DND-41 (cell line): ENCODE results near the gene WDR72.
"Not testable (repeated sequence)": the region's sequence is repeated elsewhere in the genome, so short reads cannot be mapped to it uniquely, and the experiment has no call there.

ENCODE experiments used
- ATAC-seq: fragments of 200-7000 bp; cut with Tn5 transposase; 3 replicates; pipeline ENCODE4 v1.9.1; 2021; ENCODE audit warnings: low read depth; ENCODE audit not compliant: insufficient read depth
- DNase-seq: peaks from one replicate; pipeline ENCODE4 v3.0.0-alpha.2; 2020
- H2AFZ ChIP-seq: 2 replicates; pipeline ENCODE4 v1.6.0; 2012; ENCODE audit warnings: low read depth, low read length
- H3K27ac ChIP-seq: 2 replicates; pipeline ENCODE4 v1.5.1; 2012; ENCODE audit warnings: low read length, inconsistent platforms
- H3K27me3 ChIP-seq: fragments of 200-600 bp; sonication (generic); 2 replicates; pipeline ENCODE4 v1.6.0; 2012; ENCODE audit warnings: low read length, mild to moderate bottlenecking, inconsistent platforms; ENCODE audit not compliant: insufficient read depth, poor library complexity
- H3K36me3 ChIP-seq: 2 replicates; pipeline ENCODE4 v1.5.1; 2012; ENCODE audit warnings: low read length, inconsistent platforms; ENCODE audit not compliant: insufficient read depth
- H3K4me1 ChIP-seq: 2 replicates; pipeline ENCODE4 v1.5.1; 2012; ENCODE audit warnings: mild to moderate bottlenecking, low read length; ENCODE audit not compliant: insufficient read depth
- H3K4me2 ChIP-seq: 2 replicates; pipeline ENCODE4 v1.6.0; 2012; ENCODE audit warnings: mild to moderate bottlenecking, moderate library complexity, low read length, inconsistent platforms; ENCODE audit not compliant: insufficient read depth
- H3K4me3 ChIP-seq, 2 experiments: fragments of 200-600 bp in 1 of 2; shearing (Covaris generic) in 1 of 2; 2 replicates each; pipeline ENCODE4 v1.5.1; 2012 to 2016; ENCODE audit warnings: inconsistent platforms in 2 of 2, low read length in 2 of 2, mild to moderate bottlenecking in 2 of 2, low read depth in 1 of 2, moderate library complexity in 1 of 2
- H3K79me2 ChIP-seq: 2 replicates; pipeline ENCODE4 v1.6.0; 2012; ENCODE audit warnings: low read length, inconsistent platforms; ENCODE audit not compliant: insufficient read depth
- H3K9ac ChIP-seq: 2 replicates; pipeline ENCODE4 v1.6.0; 2012; ENCODE audit warnings: low read depth, mild to moderate bottlenecking, inconsistent platforms, low read length, moderate library complexity
- H3K9me3 ChIP-seq: 2 replicates; pipeline ENCODE4 v1.5.1; 2012; ENCODE audit warnings: low read length, moderate library complexity, mild to moderate bottlenecking, inconsistent platforms; ENCODE audit not compliant: insufficient read depth, severe bottlenecking
- H4K20me1 ChIP-seq: 2 replicates; pipeline ENCODE4 v1.6.0; 2012; ENCODE audit warnings: low read length; ENCODE audit not compliant: insufficient read depth
- EZH2 ChIP-seq: IDR thresholded peaks from 3 replicates; pipeline ENCODE4 v1.6.1; 2012; ENCODE audit warnings: borderline replicate concordance, low read depth, mild to moderate bottlenecking, moderate library complexity, low read length, inconsistent platforms; ENCODE audit not compliant: severe bottlenecking
- TF ChIP-seq, protein P1 (sequence below): IDR thresholded peaks from 2 replicates; pipeline ENCODE4 v1.5.1; 2012; ENCODE audit warnings: borderline replicate concordance, low read length, moderate library complexity, mild to moderate bottlenecking; ENCODE audit not compliant: poor library complexity, severe bottlenecking; ENCODE audit errors: extremely low read depth

WDR72 gene

DNA sequence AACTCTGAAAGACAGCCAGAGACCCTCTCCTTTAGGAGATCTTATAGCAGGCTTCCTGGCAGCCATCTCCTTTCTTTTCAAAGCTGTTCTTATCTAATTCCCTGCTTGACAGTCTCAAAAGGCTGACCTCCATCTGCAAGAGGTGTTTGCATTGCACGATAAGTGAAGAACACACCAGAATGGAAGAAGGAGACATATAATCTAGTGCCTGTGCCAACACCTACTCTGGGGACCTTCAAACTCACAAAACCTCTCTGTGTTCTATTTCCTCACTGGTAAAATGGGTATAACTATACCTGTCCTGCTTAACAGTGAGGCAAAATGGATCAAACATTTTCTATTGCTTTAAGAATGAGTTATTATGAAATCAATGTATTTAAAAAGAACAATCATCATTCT is 65.0 kb downstream of the WDR72 start:
- H2AFZ ChIP-seq, result no peak overlapping the region
- TF ChIP-seq, protein P1, sequence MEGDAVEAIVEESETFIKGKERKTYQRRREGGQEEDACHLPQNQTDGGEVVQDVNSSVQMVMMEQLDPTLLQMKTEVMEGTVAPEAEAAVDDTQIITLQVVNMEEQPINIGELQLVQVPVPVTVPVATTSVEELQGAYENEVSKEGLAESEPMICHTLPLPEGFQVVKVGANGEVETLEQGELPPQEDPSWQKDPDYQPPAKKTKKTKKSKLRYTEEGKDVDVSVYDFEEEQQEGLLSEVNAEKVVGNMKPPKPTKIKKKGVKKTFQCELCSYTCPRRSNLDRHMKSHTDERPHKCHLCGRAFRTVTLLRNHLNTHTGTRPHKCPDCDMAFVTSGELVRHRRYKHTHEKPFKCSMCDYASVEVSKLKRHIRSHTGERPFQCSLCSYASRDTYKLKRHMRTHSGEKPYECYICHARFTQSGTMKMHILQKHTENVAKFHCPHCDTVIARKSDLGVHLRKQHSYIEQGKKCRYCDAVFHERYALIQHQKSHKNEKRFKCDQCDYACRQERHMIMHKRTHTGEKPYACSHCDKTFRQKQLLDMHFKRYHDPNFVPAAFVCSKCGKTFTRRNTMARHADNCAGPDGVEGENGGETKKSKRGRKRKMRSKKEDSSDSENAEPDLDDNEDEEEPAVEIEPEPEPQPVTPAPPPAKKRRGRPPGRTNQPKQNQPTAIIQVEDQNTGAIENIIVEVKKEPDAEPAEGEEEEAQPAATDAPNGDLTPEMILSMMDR, result no peak
- no peak for ATAC-seq
- H3K4me2 ChIP-seq, result no peak overlapping the region
- no peaks in the 10 kb centered on the region for H4K20me1 ChIP-seq
- H3K9me3 ChIP-seq, result no peaks in the 10 kb centered on the region
- DNase-seq, result no peak
- no peaks in the 10 kb centered on the region for H3K27me3 ChIP-seq
- H3K9ac ChIP-seq, result no peak overlapping the region
- H3K4me1 ChIP-seq, result no peaks in the 10 kb centered on the region
- no peaks in the 10 kb centered on the region for H3K36me3 ChIP-seq
- H3K27ac ChIP-seq, result no peak overlapping the region
- no peak overlapping the region for H3K4me3 ChIP-seq
- H3K79me2 ChIP-seq, result no peaks in the 10 kb centered on the region

GRCh38 chr15:53693729-53694475 is 65.6 kb downstream of the WDR72 start:
- Histone ChIP-seq H3K9me3 (no peaks in the 10 kb centered on the region), H4K20me1 (no peaks in the 10 kb centered on the region), H3K36me3 (no peaks in the 10 kb centered on the region), H3K27ac (no peak overlapping the region), H3K79me2 (no peaks in the 10 kb centered on the region), H3K4me3 (no peak overlapping the region), H3K9ac (no peak overlapping the region), H3K4me1 (no peaks in the 10 kb centered on the region), H3K27me3 (no peaks in the 10 kb centered on the region), H2AFZ (no peak overlapping the region), H3K4me2 (no peak overlapping the region)
- no peak for DNase-seq
- TF ChIP-seq, protein P1, result no peak
- TF ChIP-seq EZH2, result no peak
- no peak for ATAC-seq

DNA sequence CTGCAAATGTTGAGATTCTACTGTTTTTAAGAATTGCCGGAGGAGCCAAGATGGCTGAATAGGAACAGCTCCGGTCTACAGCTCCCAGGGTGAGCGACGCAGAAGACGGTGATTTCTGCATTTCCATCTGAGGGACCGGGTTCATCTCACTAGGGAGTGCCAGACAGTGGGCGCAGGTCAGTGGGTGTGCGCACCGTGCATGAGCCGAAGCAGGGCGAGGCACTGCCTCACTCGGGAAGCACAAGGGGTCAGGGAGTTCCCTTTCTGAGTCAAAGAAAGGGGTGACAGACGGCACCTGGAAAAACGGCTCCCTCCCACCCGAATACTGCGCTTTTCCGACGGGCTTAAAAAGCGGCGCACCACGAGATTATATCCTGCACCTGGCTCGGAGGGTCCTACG is 75.3 kb downstream of the WDR72 start:
- not testable (repeated sequence) for H3K79me2 ChIP-seq, H2AFZ ChIP-seq, H3K27me3 ChIP-seq, H3K4me2 ChIP-seq, H3K9me3 ChIP-seq, DNase-seq, H3K36me3 ChIP-seq, H3K4me3 ChIP-seq, H3K27ac ChIP-seq, H4K20me1 ChIP-seq, H3K4me1 ChIP-seq, ATAC-seq, H3K9ac ChIP-seq

GRCh38 chr15:53681056-53681455 is 78.4 kb downstream of the WDR72 start:
- H2AFZ ChIP-seq, result no peak overlapping the region
- H3K79me2 ChIP-seq, result no peaks in the 10 kb centered on the region
- no peaks in the 10 kb centered on the region for H4K20me1 ChIP-seq
- no peak overlapping the region for H3K9ac ChIP-seq
- H3K36me3 ChIP-seq, result no peaks in the 10 kb centered on the region
- no peaks in the 10 kb centered on the region for H3K9me3 ChIP-seq
- ATAC-seq (no peak), DNase-seq (no peak)
- no peak overlapping the region for H3K4me2 ChIP-seq
- TF ChIP-seq, protein P1, result no peak
- TF ChIP-seq EZH2, result no peak
- no peaks in the 10 kb centered on the region for H3K4me1 ChIP-seq
- H3K4me3 ChIP-seq, result no peak overlapping the region
- H3K27me3 ChIP-seq, result no peaks in the 10 kb centered on the region
- no peak overlapping the region for H3K27ac ChIP-seq
